ENCODE results near the gene LHX6.

LHX6 gene

DNA sequence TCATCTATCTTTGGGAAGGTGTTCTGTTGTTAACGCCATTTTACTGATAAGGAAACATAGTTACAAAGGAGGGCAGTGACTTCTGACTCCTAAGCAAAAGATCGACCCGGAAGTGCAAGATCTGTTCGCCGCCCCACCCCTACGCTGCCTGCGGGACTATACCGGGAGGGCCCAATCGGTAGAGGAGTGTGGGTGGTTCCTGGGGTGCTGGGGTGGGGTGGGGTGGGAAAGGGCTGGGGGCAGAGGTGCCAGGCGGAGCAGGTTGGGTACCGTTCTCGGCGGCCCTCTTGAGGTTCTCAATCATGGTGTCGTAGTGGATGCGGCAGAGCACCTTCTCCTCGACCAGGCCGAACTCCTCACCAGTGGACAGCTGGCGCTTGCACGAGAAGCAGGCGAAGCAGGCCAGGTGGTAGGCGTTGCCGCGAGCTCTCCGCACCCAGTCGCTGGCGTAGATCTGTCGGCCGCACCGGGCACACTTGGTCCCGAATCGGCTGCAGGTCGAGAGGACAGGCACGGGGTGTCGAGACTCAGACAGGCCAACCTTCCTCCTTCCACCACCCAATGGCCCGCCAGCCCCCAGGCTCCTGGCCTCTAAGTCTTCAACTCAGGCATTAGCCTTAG, 11.8 kb downstream of the LHX6 start:
- no peak for DNase-seq (ENCODE audit: low read depth in 3 of 3, low spot score in 1 of 3)

DNA sequence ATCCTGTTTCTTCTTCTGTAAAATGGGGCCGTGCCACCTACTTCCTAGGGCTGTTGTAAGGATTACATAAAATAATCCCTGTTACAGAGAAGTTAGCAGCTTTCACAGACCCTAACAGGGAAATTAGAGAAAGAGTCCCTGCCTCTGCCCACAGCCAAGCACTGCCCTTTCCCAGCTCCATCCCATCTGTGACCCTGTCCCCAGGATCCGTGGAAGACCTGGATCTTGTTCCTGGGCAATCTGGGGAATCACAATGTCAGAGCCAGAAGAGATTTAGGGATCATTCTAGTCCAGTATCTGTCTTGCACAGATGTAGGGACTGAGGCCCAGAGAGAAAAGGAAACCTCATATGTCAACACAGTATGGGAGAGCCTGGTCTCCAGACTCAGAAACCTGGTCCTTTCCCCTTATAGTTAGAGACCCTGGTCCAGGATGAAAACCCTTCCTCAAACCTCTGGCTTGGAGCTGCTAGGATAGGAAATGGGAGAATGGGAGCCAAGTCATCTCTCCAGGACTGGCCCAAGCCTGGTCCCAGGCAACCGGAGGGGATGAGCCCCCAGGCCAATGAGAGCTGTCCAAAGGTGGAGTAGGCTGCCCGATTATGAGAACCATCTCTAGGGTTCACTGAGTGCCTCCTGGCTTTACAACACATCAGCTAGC, 12.5 kb downstream of the LHX6 start:
- DNase-seq (ENCODE audit: low read depth in 3 of 3, low spot score in 1 of 3), result no peak

- no peak for DNase-seq (ENCODE audit: low read depth in 3 of 3, low spot score in 1 of 3)
These were observed 13.1 kb downstream of the LHX6 start for GRCh38 chr9:122215663-122216062.

GRCh38 chr9:122214507-122214906, 14.2 kb downstream of the LHX6 start:
- no peak for DNase-seq (ENCODE audit: low read depth in 3 of 3, low spot score in 1 of 3)

DNA sequence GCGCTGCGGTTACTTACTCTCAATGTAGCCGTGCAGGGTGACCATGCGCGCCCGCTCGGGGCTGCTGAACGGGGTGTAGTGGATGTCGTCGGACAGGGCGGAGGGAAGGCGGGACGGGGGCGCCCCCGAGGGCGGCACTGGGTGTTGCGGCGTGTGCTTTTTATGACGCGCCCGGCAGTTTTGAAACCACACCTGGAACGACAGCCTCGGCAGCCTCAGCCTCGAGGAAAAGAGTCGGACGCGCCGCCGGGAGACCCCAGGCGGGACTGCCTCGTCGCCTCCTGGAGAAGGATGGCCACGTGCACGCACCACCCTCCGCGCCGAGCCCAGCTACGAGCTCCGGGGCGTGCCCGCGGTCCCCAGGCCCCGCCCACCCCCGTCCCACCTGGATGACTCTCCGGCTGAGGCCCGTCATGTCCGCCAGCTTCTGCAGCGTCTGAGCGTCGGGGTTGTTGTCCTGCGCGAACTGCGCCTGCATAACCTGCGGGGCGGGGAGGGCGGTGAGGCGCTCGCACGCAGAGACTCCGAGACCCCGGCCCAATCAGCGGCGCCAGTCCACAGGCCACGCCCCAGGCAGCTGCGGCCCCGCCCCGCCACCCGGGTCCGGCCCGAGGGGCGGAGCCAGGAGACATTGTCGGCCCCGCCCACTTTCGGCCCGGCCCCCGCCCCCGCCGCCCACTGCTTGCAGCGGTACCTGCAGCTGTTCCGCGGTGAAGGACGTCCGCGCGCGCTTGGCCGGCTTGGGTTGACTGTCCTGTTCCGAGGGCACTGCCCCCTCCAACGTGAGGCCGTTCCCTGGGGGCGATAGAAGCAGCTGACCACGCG, 15.0 kb downstream of the LHX6 start:
- DNase-seq (ENCODE audit: low read depth in 3 of 3, low spot score in 1 of 3), result peak in 2 of 3 donors; percentile 4 to 36

- no peak for DNase-seq (ENCODE audit: low read depth in 3 of 3, low spot score in 1 of 3)
These were observed 15.6 kb downstream of the LHX6 start for GRCh38 chr9:122213102-122213588.

GRCh38 chr9:122212473-122213004, 16.2 kb downstream of the LHX6 start:
- DNase-seq (ENCODE audit: low read depth in 3 of 3, low spot score in 1 of 3), result no peak

GRCh38 chr9:122209451-122209850, 19.3 kb downstream of the LHX6 start:
- DNase-seq (ENCODE audit: low read depth in 3 of 3, low spot score in 1 of 3), result no peak

DNA sequence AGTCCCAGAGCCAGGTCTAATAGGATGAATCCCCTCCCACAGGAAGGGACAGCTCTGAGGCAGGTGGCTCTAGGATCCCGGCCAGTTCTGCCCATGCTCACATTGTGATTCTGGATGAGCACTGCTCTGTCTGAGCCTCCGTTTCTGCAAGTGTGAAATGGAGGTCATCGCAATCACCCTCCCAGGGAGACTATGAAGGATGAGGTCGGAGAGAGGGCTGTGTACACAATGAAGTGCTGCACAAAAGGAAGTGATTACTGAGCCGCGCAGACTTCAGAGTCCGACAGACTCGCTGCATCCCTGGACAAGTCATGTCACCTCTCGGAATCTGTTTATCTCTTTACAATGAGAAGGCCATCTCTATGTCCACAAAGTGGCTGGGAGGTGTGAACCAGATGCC, 21.7 kb downstream of the LHX6 start:
- no peak for DNase-seq (ENCODE audit: low read depth in 3 of 3, low spot score in 1 of 3)

DNA sequence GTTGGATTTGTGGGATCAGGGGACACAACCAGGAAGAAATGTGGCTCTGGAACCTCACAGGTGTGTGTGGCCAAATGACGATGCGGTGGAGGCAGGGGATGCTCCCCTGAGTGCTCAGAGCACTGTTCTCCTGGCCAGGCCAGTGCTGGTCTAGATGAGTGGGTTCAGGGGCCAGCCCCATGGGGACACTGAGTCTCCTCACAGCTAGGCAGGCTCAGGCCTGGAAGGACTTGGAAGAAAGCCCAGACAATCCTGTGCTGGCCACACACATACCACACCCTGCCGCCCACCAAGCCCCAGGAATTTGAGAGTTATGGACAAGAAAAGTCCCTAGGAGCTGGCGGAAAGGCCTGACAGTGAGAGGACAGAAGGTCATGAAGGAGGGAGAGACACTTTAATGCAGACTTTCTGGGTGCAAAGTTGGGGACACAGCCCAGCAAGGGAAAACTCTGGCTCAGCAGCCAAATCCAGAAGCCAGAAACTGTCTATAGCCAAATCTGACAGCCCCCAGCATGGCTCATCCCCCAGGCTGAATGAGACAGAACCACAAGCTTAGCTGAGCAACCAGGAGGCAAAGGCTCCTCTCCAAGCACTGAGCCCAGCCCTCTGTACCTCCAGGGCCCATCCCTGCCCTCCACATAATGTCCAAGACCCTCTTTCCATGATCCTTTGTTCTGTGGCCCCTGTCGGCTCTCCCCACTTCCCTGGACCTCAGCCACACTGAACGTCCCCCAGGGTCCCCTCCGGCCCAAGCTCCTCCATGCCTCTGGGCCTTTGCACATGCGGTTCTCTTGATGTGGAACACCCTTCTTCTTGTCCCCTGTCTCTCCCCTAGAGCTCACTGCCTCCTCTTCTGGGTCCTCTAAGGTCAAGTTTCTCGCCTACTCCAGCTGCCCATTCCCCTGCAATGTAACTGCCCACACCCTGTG, 22.4 kb downstream of the LHX6 start:
- DNase-seq (ENCODE audit: low read depth in 3 of 3, low spot score in 1 of 3), result no peak

GRCh38 chr9:122205176-122205575, 23.6 kb downstream of the LHX6 start:
- no peak for DNase-seq (ENCODE audit: low read depth in 3 of 3, low spot score in 1 of 3)

GRCh38 chr9:122204491-122204890, 24.3 kb downstream of the LHX6 start:
- DNase-seq (ENCODE audit: low read depth in 3 of 3, low spot score in 1 of 3), result no peak

GRCh38 chr9:122204055-122204454, 24.7 kb downstream of the LHX6 start:
- no peak for DNase-seq (ENCODE audit: low read depth in 3 of 3, low spot score in 1 of 3)

- DNase-seq (ENCODE audit: low read depth in 3 of 3, low spot score in 1 of 3), result no peak
These were observed 26.6 kb downstream of the LHX6 start for GRCh38 chr9:122202111-122202510.

GRCh38 chr9:122201641-122202040, 27.1 kb downstream of the LHX6 start:
- DNase-seq (ENCODE audit: low read depth in 3 of 3, low spot score in 1 of 3), result no peak

- DNase-seq (ENCODE audit: low read depth in 3 of 3, low spot score in 1 of 3), result no peak
These were observed 27.7 kb downstream of the LHX6 start for GRCh38 chr9:122200960-122201595.

- DNase-seq (ENCODE audit: low read depth in 3 of 3, low spot score in 1 of 3), result no peak
These were observed 30.9 kb downstream of the LHX6 start for GRCh38 chr9:122197882-122198281.

- no peak for DNase-seq (ENCODE audit: low read depth in 3 of 3, low spot score in 1 of 3)
These were observed 31.3 kb downstream of the LHX6 start for GRCh38 chr9:122197426-122197825.

DNA sequence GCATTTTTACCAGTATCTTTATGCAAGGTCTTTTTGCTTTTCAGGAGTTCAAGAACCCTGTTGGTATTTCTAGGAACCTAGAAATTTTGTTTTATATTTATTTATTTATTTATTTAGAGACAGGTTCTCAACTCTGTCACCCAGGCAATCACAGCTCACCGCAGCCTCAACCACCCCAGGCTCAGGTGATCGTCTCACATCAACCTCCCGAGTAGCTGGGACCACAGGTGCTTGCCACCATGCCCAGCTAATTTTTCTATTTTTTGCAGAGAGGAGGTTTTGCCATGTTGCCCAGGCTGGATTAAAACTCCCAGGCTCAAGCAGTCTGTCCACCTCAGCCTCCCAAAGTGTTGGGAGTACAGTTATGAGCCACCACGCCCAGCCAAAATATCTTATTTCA, 32.9 kb downstream of the LHX6 start:
- no peak for DNase-seq (ENCODE audit: low read depth in 3 of 3, low spot score in 1 of 3)

DNA sequence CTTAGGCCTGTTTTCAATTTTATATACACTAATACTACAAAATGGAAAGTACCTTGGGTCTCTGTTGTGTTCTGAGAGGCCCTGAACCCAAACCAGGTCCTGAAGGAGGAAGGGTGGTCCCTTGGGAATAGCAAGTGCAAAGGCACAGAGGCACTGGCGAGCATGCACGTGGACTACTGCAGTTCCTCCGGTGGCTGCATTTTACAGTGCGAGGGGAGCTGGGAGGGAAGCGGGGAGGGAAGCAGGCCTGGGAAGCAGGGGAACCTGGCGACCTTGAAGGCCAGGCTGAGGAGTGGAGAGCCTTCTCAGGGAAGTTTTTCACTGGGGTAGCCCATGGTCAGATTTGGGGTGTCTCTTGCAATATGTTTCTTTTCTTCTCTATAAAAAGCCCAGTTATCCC, 35.1 kb downstream of the LHX6 start:
- DNase-seq (ENCODE audit: low read depth in 3 of 3, low spot score in 1 of 3), result no peak
